ENCODE results near the gene ASPG.

ASPG gene

GRCh38 chr14:104136472-104137296 lies 51.2 kb downstream of the ASPG start:
- no peak for DNase-seq (ENCODE audit: low read depth)

DNA sequence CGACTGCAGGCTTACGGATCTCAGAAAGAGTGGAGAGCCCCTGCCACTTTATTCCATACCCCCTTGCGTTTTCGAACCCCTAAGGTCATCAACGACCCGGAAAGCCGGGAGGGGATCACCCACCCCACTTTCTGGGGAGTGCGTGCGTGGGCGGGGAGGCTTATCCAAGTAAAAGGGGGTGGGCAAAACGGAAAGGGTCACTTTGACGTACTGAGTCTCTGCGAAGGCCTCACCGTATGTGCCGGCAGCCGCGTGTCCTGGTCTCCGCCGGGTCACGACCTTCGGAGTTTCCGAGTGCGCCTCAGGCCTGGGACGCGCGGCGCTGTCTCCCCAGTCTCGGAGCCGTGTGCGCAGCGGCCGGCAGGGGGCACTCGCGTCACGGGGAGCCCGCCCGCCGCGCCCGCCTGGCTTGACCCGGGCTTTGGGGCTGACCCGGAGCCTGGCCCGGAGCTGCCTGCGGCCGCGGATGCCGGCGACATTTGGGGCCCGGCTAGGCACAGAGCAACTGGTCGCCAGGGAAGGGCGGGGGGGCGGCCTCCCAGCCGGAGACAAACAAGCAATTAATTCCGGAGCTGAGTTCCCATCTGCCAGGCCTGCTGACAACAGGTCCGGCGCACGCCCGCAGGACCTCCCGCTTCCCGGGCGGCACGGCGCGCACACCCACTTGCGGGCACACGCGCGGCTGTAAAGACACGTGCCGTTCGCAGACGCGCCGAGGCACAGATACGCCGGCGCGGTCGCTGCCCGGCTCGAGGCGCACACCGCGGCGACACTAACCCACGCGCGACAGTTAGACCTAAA lies 52.0 kb downstream of the ASPG start:
- peak; percentile 64 for DNase-seq (ENCODE audit: low read depth)

GRCh38 chr14:104138098-104138717 lies 52.7 kb downstream of the ASPG start, which contains the start of gene KIF26A:
Gene KIF26A, plus strand, starts transcription at chr14:104138587. Its CDS starts 136 bp downstream, at chr14:104138723.
- peak; percentile 29 for DNase-seq (ENCODE audit: low read depth)

DNA sequence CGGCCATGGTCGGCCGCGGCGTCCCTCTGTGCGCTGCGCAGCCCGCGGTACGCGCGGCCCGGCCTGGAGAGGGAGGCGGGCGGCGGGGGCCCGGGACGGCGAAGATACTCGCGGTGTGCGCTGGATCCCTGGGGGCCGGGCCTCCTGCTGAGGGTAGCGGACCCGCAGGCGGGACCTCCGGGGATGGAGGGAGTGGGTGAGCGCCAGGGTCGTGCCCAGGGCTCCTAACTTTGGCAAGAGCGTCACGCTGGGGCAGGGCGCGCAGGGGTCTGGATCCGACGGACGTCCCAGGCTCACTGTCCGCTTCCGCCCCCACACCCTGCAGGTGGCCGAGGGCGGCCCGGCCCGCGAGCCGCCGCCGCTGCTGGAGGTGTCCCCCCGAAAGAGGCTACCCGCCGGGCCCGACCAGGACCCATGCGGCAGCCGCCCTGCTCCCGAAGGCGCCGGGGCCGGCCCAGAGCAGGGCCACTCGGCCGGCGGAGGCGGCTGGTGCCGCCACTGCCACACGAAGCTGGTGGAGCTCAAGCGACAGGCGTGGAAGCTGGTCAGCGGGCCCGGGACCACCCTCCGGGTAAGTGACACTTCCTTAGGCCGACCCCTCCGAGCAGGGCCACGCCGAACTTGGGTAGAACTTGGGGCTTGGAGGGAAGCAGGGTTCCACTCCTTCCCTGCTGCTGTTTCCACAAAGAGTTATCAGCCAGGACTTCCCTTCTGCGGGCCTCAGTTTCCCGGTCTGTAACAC lies 53.4 kb downstream of the ASPG start:
- no peak for DNase-seq (ENCODE audit: low read depth)

DNA sequence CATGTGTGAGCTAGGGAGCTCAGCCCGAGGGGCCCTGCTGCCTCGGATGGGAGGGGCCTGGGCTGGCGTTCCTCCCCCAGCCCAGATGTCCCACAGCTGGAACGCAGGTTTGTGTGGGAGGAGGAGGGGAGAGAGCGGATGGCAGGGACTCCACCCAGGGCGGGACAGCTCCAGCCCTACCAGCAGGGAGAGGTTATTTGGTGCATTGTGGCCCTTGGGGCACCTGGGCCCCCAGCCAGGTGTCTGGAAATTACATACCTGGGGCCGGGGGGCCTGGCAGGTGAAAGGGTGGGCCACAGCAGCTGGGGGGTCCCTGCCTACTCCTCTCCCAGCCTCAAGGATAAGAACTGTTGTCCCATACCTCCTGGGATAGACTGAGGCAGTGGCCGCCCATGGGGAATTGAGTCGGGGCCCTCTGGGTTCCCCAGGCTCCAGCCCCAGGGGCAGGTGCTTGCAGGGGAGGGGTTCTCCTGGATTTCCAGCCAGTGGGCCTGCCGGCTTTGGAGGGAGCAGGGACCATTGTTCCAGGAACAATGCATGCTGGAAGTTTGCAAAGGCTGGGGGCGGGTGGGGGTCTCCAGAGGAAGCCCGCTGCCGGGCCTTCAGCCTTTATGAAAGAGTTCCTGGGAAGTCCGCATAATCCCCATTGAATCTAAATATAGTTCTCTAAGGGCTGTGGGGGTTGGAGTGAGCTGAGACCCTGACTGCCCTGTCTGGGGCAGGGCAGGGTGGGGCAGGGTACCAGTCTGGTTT lies 54.1 kb downstream of the ASPG start:
- DNase-seq (ENCODE audit: low read depth) = no peak

GRCh38 chr14:104140213-104140462 lies 54.6 kb downstream of the ASPG start:
- DNase-seq (ENCODE audit: low read depth) = no peak

- no peak for DNase-seq (ENCODE audit: low read depth)
These were observed 55.2 kb downstream of the ASPG start for GRCh38 chr14:104140463-104141331.

- no peak for DNase-seq (ENCODE audit: low read depth)
These were observed 56.2 kb downstream of the ASPG start for GRCh38 chr14:104141621-104142091.

DNA sequence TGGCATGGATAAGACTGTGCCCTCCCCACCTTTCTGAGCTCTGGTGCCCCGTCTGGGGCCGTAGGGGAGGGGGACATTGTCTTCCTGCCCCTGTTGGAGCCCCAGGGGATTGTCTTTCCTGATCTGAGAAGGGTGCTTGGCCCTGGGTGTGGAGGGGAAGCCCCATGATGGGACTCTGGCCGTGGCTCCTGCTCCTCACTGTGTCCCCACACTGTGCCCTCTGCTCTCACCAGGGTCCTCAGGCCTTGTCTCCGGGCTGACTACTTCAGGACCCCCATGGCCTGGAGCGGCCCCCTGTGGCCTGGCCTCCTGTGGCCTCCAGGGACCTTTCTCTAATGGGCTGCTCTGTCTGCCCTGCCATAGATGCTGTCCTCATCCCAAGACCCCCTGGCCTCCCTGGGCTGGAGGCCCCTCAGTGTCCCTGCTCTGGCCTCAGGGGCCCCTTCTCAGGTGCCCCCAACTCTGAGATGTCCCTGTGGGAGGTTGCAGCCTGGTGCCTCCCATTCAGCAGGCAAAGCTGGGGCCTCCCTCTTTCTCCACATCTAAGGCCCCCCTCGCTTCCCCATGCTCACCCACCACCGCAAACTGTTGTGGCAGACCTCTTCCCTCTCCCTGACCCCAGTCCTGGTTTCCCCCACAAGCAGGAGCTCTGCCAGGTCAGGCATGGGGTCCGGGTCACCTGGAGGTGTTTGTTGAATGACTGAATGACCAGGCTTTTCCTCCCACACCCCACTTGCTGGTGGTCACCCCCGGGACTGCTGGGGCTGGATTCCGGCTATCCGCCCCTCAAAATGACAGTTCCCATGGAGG lies 56.8 kb downstream of the ASPG start:
- DNase-seq (ENCODE audit: low read depth) = no peak

GRCh38 chr14:104142946-104143470 lies 57.5 kb downstream of the ASPG start:
- no peak for DNase-seq (ENCODE audit: low read depth)

- no peak for DNase-seq (ENCODE audit: low read depth)
These were observed 58.3 kb downstream of the ASPG start for GRCh38 chr14:104143521-104144452.

- DNase-seq (ENCODE audit: low read depth) = no peak
These were observed 58.9 kb downstream of the ASPG start for GRCh38 chr14:104144453-104144790.

- no peak for DNase-seq (ENCODE audit: low read depth)
These were observed 59.7 kb downstream of the ASPG start for GRCh38 chr14:104144911-104145825.

- DNase-seq (ENCODE audit: low read depth) = no peak
These were observed 60.5 kb downstream of the ASPG start for GRCh38 chr14:104145826-104146601.

DNA sequence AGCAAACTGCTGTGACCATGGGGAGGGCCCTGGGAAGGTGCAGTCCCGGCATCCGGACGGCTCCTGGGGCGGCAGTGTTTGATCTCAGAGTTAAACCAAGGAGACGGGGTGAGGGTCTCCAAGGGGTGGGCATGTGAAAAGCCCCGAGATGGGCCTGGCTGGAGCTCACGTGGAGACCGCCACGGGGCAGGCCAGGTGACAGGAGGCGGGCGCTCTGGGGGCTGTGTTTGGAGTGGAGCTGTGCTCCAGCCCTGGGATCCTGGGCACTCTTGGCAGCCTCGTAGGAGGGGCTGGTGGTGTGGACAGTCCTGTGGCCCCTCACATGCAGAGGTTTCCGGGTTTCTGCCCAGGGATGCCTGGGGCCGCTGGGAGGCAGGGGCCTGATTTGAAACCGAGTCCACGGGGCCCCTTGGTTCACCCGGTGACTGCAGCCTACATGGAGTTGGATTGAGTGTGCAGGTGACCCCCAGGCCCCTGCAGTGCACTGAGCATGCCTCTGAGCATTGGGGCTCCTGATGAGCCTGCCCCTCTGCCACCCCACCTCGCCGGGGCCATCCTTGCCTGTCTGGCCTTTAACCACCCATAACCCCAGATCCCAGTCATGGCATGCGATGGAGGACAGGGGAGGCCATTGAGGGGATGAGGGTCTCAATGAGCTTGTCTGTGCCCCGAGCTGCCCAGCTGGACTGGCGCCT lies 61.3 kb downstream of the ASPG start:
- no peak for DNase-seq (ENCODE audit: low read depth)

Measured in stimulated activated CD8-positive, alpha-beta memory T cell treated with anti-CD3 and anti-CD28 coated beads, Interleukin-15, amount 100 ng/mL, for 24 hours (primary cell).